ENCODE results near the gene SLC25A3.

SLC25A3 gene

GRCh38 chr12:98578392-98578791 lies 15.1 kb upstream of the SLC25A3 start:
- Histone ChIP-seq H3K4me3 (ENCODE audit: low read length) (no peak overlapping the region), H3K4me2 (ENCODE audit: low read length) (no peak overlapping the region), H3K9me3 (replicated peaks; ENCODE audit: low read length) (no peaks in the 10 kb centered on the region), H3K4me1 (ENCODE audit: control insufficient read depth, insufficient read depth, low read length) (peaks cover 4% of the 10 kb centered on the region), H3K9ac (ENCODE audit: low read depth, low read length) (no peak overlapping the region), H3K27me3 (ENCODE audit: control insufficient read depth, insufficient read depth, low read length) (no peaks in the 10 kb centered on the region), H3K36me3 (ENCODE audit: insufficient read depth, low read length) (no peaks in the 10 kb centered on the region)

- H3K9ac ChIP-seq (ENCODE audit: low read depth, low read length), result no peak overlapping the region
- H3K4me1 ChIP-seq (ENCODE audit: control insufficient read depth, insufficient read depth, low read length), result peaks cover 4% of the 10 kb centered on the region
- H3K4me2 ChIP-seq (ENCODE audit: low read length), result no peak overlapping the region
- no peaks in the 10 kb centered on the region for H3K27me3 ChIP-seq (ENCODE audit: control insufficient read depth, insufficient read depth, low read length)
- no peaks in the 10 kb centered on the region for H3K36me3 ChIP-seq (ENCODE audit: insufficient read depth, low read length)
- H3K4me3 ChIP-seq (ENCODE audit: low read length), result no peak overlapping the region
- no peaks in the 10 kb centered on the region for H3K9me3 ChIP-seq (replicated peaks; ENCODE audit: low read length)
Observed at GRCh38 chr12:98578821-98579220, 14.7 kb upstream of the SLC25A3 start.

- Histone ChIP-seq H3K27me3 (ENCODE audit: control insufficient read depth, insufficient read depth, low read length) (no peaks in the 10 kb centered on the region), H3K4me3 (ENCODE audit: low read length) (no peak overlapping the region), H3K9me3 (replicated peaks; ENCODE audit: low read length) (no peaks in the 10 kb centered on the region), H3K9ac (ENCODE audit: low read depth, low read length) (no peak overlapping the region), H3K4me1 (ENCODE audit: control insufficient read depth, insufficient read depth, low read length) (peaks cover 4% of the 10 kb centered on the region), H3K36me3 (ENCODE audit: insufficient read depth, low read length) (no peaks in the 10 kb centered on the region), H3K4me2 (ENCODE audit: low read length) (no peak overlapping the region)
Observed at GRCh38 chr12:98579347-98579746, 14.1 kb upstream of the SLC25A3 start.

- H3K4me1 ChIP-seq (ENCODE audit: control insufficient read depth, insufficient read depth, low read length), result peaks cover 4% of the 10 kb centered on the region
- H3K9ac ChIP-seq (ENCODE audit: low read depth, low read length), result no peak overlapping the region
- H3K27me3 ChIP-seq (ENCODE audit: control insufficient read depth, insufficient read depth, low read length), result no peaks in the 10 kb centered on the region
- H3K9me3 ChIP-seq (replicated peaks; ENCODE audit: low read length), result no peaks in the 10 kb centered on the region
- H3K4me3 ChIP-seq (ENCODE audit: low read length), result no peak overlapping the region
- H3K36me3 ChIP-seq (ENCODE audit: insufficient read depth, low read length), result no peaks in the 10 kb centered on the region
- H3K4me2 ChIP-seq (ENCODE audit: low read length), result no peak overlapping the region
Observed at GRCh38 chr12:98579835-98580234, 13.7 kb upstream of the SLC25A3 start.

- no peak overlapping the region for H3K4me3 ChIP-seq (ENCODE audit: low read length)
- H3K4me1 ChIP-seq (ENCODE audit: control insufficient read depth, insufficient read depth, low read length), result peaks cover 4% of the 10 kb centered on the region
- no peaks in the 10 kb centered on the region for H3K27me3 ChIP-seq (ENCODE audit: control insufficient read depth, insufficient read depth, low read length)
- H3K4me2 ChIP-seq (ENCODE audit: low read length), result no peak overlapping the region
- no peaks in the 10 kb centered on the region for H3K9me3 ChIP-seq (replicated peaks; ENCODE audit: low read length)
- no peak overlapping the region for H3K9ac ChIP-seq (ENCODE audit: low read depth, low read length)
- H3K36me3 ChIP-seq (ENCODE audit: insufficient read depth, low read length), result no peaks in the 10 kb centered on the region
Observed at GRCh38 chr12:98580695-98581094, 12.8 kb upstream of the SLC25A3 start.

GRCh38 chr12:98581101-98581500 lies 12.4 kb upstream of the SLC25A3 start:
- no peak overlapping the region for H3K4me2 ChIP-seq (ENCODE audit: low read length)
- no peaks in the 10 kb centered on the region for H3K9me3 ChIP-seq (replicated peaks; ENCODE audit: low read length)
- H3K4me3 ChIP-seq (ENCODE audit: low read length), result no peak overlapping the region
- no peak overlapping the region for H3K9ac ChIP-seq (ENCODE audit: low read depth, low read length)
- H3K27me3 ChIP-seq (ENCODE audit: control insufficient read depth, insufficient read depth, low read length), result no peaks in the 10 kb centered on the region
- H3K36me3 ChIP-seq (ENCODE audit: insufficient read depth, low read length), result no peaks in the 10 kb centered on the region
- peaks cover 4% of the 10 kb centered on the region for H3K4me1 ChIP-seq (ENCODE audit: control insufficient read depth, insufficient read depth, low read length)

GRCh38 chr12:98582093-98582492 lies 11.4 kb upstream of the SLC25A3 start:
- Histone ChIP-seq H3K36me3 (ENCODE audit: insufficient read depth, low read length) (no peaks in the 10 kb centered on the region), H3K9me3 (replicated peaks; ENCODE audit: low read length) (no peaks in the 10 kb centered on the region), H3K27me3 (ENCODE audit: control insufficient read depth, insufficient read depth, low read length) (no peaks in the 10 kb centered on the region), H3K9ac (ENCODE audit: low read depth, low read length) (no peak overlapping the region), H3K4me1 (ENCODE audit: control insufficient read depth, insufficient read depth, low read length) (peaks cover 4% of the 10 kb centered on the region), H3K4me2 (ENCODE audit: low read length) (no peak overlapping the region), H3K4me3 (ENCODE audit: low read length) (no peak overlapping the region)

- no peak overlapping the region for H3K4me3 ChIP-seq (ENCODE audit: low read length)
- H3K4me2 ChIP-seq (ENCODE audit: low read length), result no peak overlapping the region
- H3K4me1 ChIP-seq (ENCODE audit: control insufficient read depth, insufficient read depth, low read length), result no peaks in the 10 kb centered on the region
- no peaks in the 10 kb centered on the region for H3K9me3 ChIP-seq (replicated peaks; ENCODE audit: low read length)
- no peaks in the 10 kb centered on the region for H3K36me3 ChIP-seq (ENCODE audit: insufficient read depth, low read length)
- H3K9ac ChIP-seq (ENCODE audit: low read depth, low read length), result no peak overlapping the region
- no peaks in the 10 kb centered on the region for H3K27me3 ChIP-seq (ENCODE audit: control insufficient read depth, insufficient read depth, low read length)
Observed at GRCh38 chr12:98587084-98587483, 6.4 kb upstream of the SLC25A3 start.

GRCh38 chr12:98591209-98591608 lies 2.3 kb upstream of the SLC25A3 start:
- no peak overlapping the region for H3K4me3 ChIP-seq (ENCODE audit: low read length)
- no peaks in the 10 kb centered on the region for H3K27me3 ChIP-seq (ENCODE audit: control insufficient read depth, insufficient read depth, low read length)
- peaks cover 14% of the 10 kb centered on the region for H3K36me3 ChIP-seq (ENCODE audit: insufficient read depth, low read length)
- H3K4me2 ChIP-seq (ENCODE audit: low read length), result no peak overlapping the region
- H3K4me1 ChIP-seq (ENCODE audit: control insufficient read depth, insufficient read depth, low read length), result peaks cover 9% of the 10 kb centered on the region
- no peaks in the 10 kb centered on the region for H3K9me3 ChIP-seq (replicated peaks; ENCODE audit: low read length)
- no peak overlapping the region for H3K9ac ChIP-seq (ENCODE audit: low read depth, low read length)

GRCh38 chr12:98592825-98593322 lies 612 bp upstream of the SLC25A3 start:
- H3K4me2 ChIP-seq (ENCODE audit: low read length), result peak overlapping the region; percentile 82
- H3K36me3 ChIP-seq (ENCODE audit: insufficient read depth, low read length), result peaks cover 31% of the 10 kb centered on the region
- peak overlapping the region; percentile 76 for H3K9ac ChIP-seq (ENCODE audit: low read depth, low read length)
- H3K27me3 ChIP-seq (ENCODE audit: control insufficient read depth, insufficient read depth, low read length), result no peaks in the 10 kb centered on the region
- peaks cover 17% of the 10 kb centered on the region for H3K4me1 ChIP-seq (ENCODE audit: control insufficient read depth, insufficient read depth, low read length)
- H3K4me3 ChIP-seq (ENCODE audit: low read length), result peak overlapping the region; percentile 97
- no peaks in the 10 kb centered on the region for H3K9me3 ChIP-seq (replicated peaks; ENCODE audit: low read length)

- H3K9ac ChIP-seq (ENCODE audit: low read depth, low read length), result peak overlapping the region; percentile 99
- H3K4me3 ChIP-seq (ENCODE audit: low read length), result peak overlapping the region; percentile 97
- peaks cover 39% of the 10 kb centered on the region for H3K36me3 ChIP-seq (ENCODE audit: insufficient read depth, low read length)
- peak overlapping the region; percentile 81 for H3K4me2 ChIP-seq (ENCODE audit: low read length)
- no peaks in the 10 kb centered on the region for H3K9me3 ChIP-seq (replicated peaks; ENCODE audit: low read length)
- peaks cover 17% of the 10 kb centered on the region for H3K4me1 ChIP-seq (ENCODE audit: control insufficient read depth, insufficient read depth, low read length)
- no peaks in the 10 kb centered on the region for H3K27me3 ChIP-seq (ENCODE audit: control insufficient read depth, insufficient read depth, low read length)
Observed at GRCh38 chr12:98594050-98594835, 757 bp downstream of the SLC25A3 start.
